ENCODE data around the gene ZNF213. TPM values are rescaled to one million over a fixed set of nuclear protein-coding genes. Genes with fewer than 3 reads are reported as not detected.
"Not testable (repeated sequence)": the region's sequence is repeated elsewhere in the genome, so short reads cannot be mapped to it uniquely, and the experiment has no call there.

ZNF213 gene
- total RNA-seq, 1 donor from 2014 or later, result 4.8 TPM

- DNase-seq (ENCODE audit: low read depth, low spot score), result no peak
These were observed 13.7 kb downstream of the ZNF213 start for GRCh38 chr16:3148256-3149192.

- DNase-seq (ENCODE audit: low read depth, low spot score), result no peak
These were observed 14.3 kb downstream of the ZNF213 start for GRCh38 chr16:3149193-3149530.

GRCh38 chr16:3149630-3150345 lies 15.0 kb downstream of the ZNF213 start:
- DNase-seq (ENCODE audit: low read depth, low spot score), result no peak

GRCh38 chr16:3150346-3151218 lies 15.8 kb downstream of the ZNF213 start:
- DNase-seq (ENCODE audit: low read depth, low spot score), result peak; percentile 73

GRCh38 chr16:3152027-3152276 lies 17.1 kb downstream of the ZNF213 start:
- DNase-seq (ENCODE audit: low read depth, low spot score), result no peak

- peak; percentile 44 for DNase-seq (ENCODE audit: low read depth, low spot score)
These were observed 17.6 kb downstream of the ZNF213 start for GRCh38 chr16:3152277-3152990.

GRCh38 chr16:3152991-3153368 lies 18.2 kb downstream of the ZNF213 start:
- no peak for DNase-seq (ENCODE audit: low read depth, low spot score)

- no peak for DNase-seq (ENCODE audit: low read depth, low spot score)
These were observed 20.4 kb downstream of the ZNF213 start for GRCh38 chr16:3155181-3155580.

GRCh38 chr16:3155972-3156371 lies 21.1 kb downstream of the ZNF213 start:
- DNase-seq (ENCODE audit: low read depth, low spot score), result no peak

GRCh38 chr16:3157229-3158025 lies 22.6 kb downstream of the ZNF213 start:
- peak; percentile 46 for DNase-seq (ENCODE audit: low read depth, low spot score)

GRCh38 chr16:3158026-3158509 lies 23.2 kb downstream of the ZNF213 start:
- no peak for DNase-seq (ENCODE audit: low read depth, low spot score)

- peak; percentile 33 for DNase-seq (ENCODE audit: low read depth, low spot score)
These were observed 23.9 kb downstream of the ZNF213 start for GRCh38 chr16:3158510-3159314.

GRCh38 chr16:3161235-3162018 lies 26.6 kb downstream of the ZNF213 start:
- no peak for DNase-seq (ENCODE audit: low read depth, low spot score)

GRCh38 chr16:3164121-3164991 lies 29.5 kb downstream of the ZNF213 start:
- no peak for DNase-seq (ENCODE audit: low read depth, low spot score)

- DNase-seq (ENCODE audit: low read depth, low spot score), result no peak
These were observed 30.4 kb downstream of the ZNF213 start for GRCh38 chr16:3165111-3165822.

GRCh38 chr16:3166505-3166886 lies 31.7 kb downstream of the ZNF213 start:
- no peak for DNase-seq (ENCODE audit: low read depth, low spot score)

GRCh38 chr16:3168729-3169128 lies 33.9 kb downstream of the ZNF213 start:
- not testable (repeated sequence) for DNase-seq (ENCODE audit: low read depth, low spot score)

Measured in pulmonary artery endothelial cell (primary cell).